WTC11 (cell line): Measurements from ENCODE around the gene ACOXL. TPM values are rescaled to one million over a fixed set of nuclear protein-coding genes. Genes with fewer than 3 reads are reported as not detected.

Source experiments
- ATAC-seq: fragments of 200-7000 bp; cut with Tn5 transposase; 2 replicates; pipeline ENCODE4 v1.10.0; 2021; ENCODE audit warnings: mild to moderate bottlenecking, moderate library complexity
- CTCF ChIA-PET: fragments of 300-600 bp; sonication (Branson Sonifier 250); formaldehyde crosslinking; loops from one replicate; lab custom pipeline; 2021; ENCODE audit warnings: antibody characterized with exemption; lab: Charles Lee
- POLR2A ChIA-PET: fragments of 350-600 bp; sonication (Branson Sonifier 250); formaldehyde crosslinking; loops from one replicate; lab custom pipeline; 2021; ENCODE audit warnings: antibody characterized with exemption; lab: Charles Lee
- DNase-seq: peaks from one replicate; pipeline ENCODE4 v3.0.0; 2021; ENCODE audit warnings: low spot score
- H3K27ac Mint-ChIP-seq: 2 replicates; pipeline ENCODE4 v1.8.0; 2021; ENCODE audit warnings: mixed read lengths
- H3K27me3 Mint-ChIP-seq: 2 replicates; pipeline ENCODE4 v1.8.0; 2021; ENCODE audit warnings: low read depth, mild to moderate bottlenecking, moderate library complexity, mixed read lengths
- H3K36me3 Mint-ChIP-seq: 2 replicates; pipeline ENCODE4 v1.8.0; 2021; ENCODE audit warnings: mixed read lengths
- H3K4me1 Mint-ChIP-seq: 2 replicates; pipeline ENCODE4 v1.8.0; 2022; ENCODE audit warnings: mixed read lengths
- H3K4me3 Mint-ChIP-seq: 2 replicates; pipeline ENCODE4 v1.8.0; 2021; ENCODE audit warnings: mild to moderate bottlenecking, moderate library complexity, mixed read lengths
- H3K9me3 Mint-ChIP-seq: 2 replicates; pipeline ENCODE4 v1.8.0; 2021; ENCODE audit warnings: mixed read lengths
- ATF1 ChIP-seq: sonication (generic); formaldehyde crosslinking; IDR thresholded peaks from 2 replicates; pipeline ENCODE4 v1.8.1; 2023; ENCODE audit warnings: mild to moderate bottlenecking, moderate library complexity, missing genetic modification reagents
- ATF2 ChIP-seq: sonication (generic); formaldehyde crosslinking; IDR thresholded peaks from 2 replicates; pipeline ENCODE4 v1.8.1; 2022; ENCODE audit warnings: low read depth, missing genetic modification reagents, borderline replicate concordance
- CREM ChIP-seq: sonication (generic); formaldehyde crosslinking; IDR thresholded peaks from 2 replicates; pipeline ENCODE4 v1.8.1; 2022; ENCODE audit warnings: mild to moderate bottlenecking, missing genetic modification reagents, moderate library complexity
- E2F5 ChIP-seq: sonication (generic); formaldehyde crosslinking; IDR thresholded peaks from 2 replicates; pipeline ENCODE4 v1.8.1; 2022; ENCODE audit warnings: mild to moderate bottlenecking, moderate library complexity, missing genetic modification reagents
- EMX1 ChIP-seq: fragments of 250-450 bp; sonication (Bioruptor Pico); IDR thresholded peaks from 2 replicates; pipeline ENCODE4 v1.8.0; 2021; ENCODE audit warnings: mild to moderate bottlenecking
- ERG ChIP-seq: fragments of 250-450 bp; sonication (Bioruptor Pico); IDR thresholded peaks from 2 replicates; pipeline ENCODE4 v1.8.0; 2021; ENCODE audit warnings: mild to moderate bottlenecking
- FOXP1 ChIP-seq: sonication (generic); formaldehyde crosslinking; IDR thresholded peaks from 2 replicates; pipeline ENCODE4 v1.8.0; 2022; ENCODE audit warnings: missing genetic modification reagents, mild to moderate bottlenecking, moderate library complexity, borderline replicate concordance
- GRHL2 ChIP-seq: fragments of 250-450 bp; sonication (Bioruptor Pico); IDR thresholded peaks from 2 replicates; pipeline ENCODE4 v1.8.0; 2022; ENCODE audit warnings: mild to moderate bottlenecking, moderate library complexity; ENCODE audit not compliant: insufficient replicate concordance, severe bottlenecking
- IRF1 ChIP-seq: sonication (generic); formaldehyde crosslinking; IDR thresholded peaks from 2 replicates; pipeline ENCODE4 v1.8.0; 2023; ENCODE audit warnings: missing genetic modification reagents
- NR1H2 ChIP-seq: sonication (generic); formaldehyde crosslinking; IDR thresholded peaks from 2 replicates; pipeline ENCODE4 v1.9.0; 2021; ENCODE audit warnings: mild to moderate bottlenecking, moderate library complexity, missing genetic modification reagents
- PREB ChIP-seq: sonication (generic); formaldehyde crosslinking; IDR thresholded peaks from 2 replicates; pipeline ENCODE4 v1.8.1; 2022; ENCODE audit warnings: mild to moderate bottlenecking, missing genetic modification reagents, moderate library complexity, borderline replicate concordance
- RELA ChIP-seq: sonication (generic); formaldehyde crosslinking; IDR thresholded peaks from 2 replicates; pipeline ENCODE4 v1.8.1; 2022; ENCODE audit warnings: missing genetic modification reagents, mild to moderate bottlenecking, borderline replicate concordance
- STAT6 ChIP-seq: sonication (generic); formaldehyde crosslinking; conservative IDR thresholded peaks from 2 replicates; pipeline ENCODE4 v1.8.1; 2023; ENCODE audit warnings: mild to moderate bottlenecking, low read depth, missing genetic modification reagents, moderate library complexity
- TCF7 ChIP-seq: sonication (generic); formaldehyde crosslinking; IDR thresholded peaks from 2 replicates; pipeline ENCODE4 v1.8.0; 2022; ENCODE audit warnings: mild to moderate bottlenecking, low read depth, missing genetic modification reagents, moderate library complexity
- ZNF232 ChIP-seq: sonication (generic); formaldehyde crosslinking; IDR thresholded peaks from 2 replicates; pipeline ENCODE4 v1.8.0; 2022; ENCODE audit warnings: mild to moderate bottlenecking, missing genetic modification reagents
- ZNF512 ChIP-seq: sonication (generic); formaldehyde crosslinking; IDR thresholded peaks from 2 replicates; pipeline ENCODE4 v1.8.1; 2022; ENCODE audit warnings: missing genetic modification reagents, borderline replicate concordance
- ZNF671 ChIP-seq: fragments of 250-450 bp; sonication (Bioruptor Pico); IDR thresholded peaks from 2 replicates; pipeline ENCODE4 v1.8.0; 2021; ENCODE audit warnings: mild to moderate bottlenecking
- ZSCAN18 ChIP-seq: fragments of 250-450 bp; sonication (Bioruptor Pico); IDR thresholded peaks from 2 replicates; pipeline ENCODE4 v2.1.2; 2022; ENCODE audit warnings: mild to moderate bottlenecking, moderate library complexity
- total RNA-seq: library from RNA; stranded (reverse); gene quantifications from 3 replicates; pipeline ENCODE4 v1.2.3, GENCODE V29; 2021

Gene ACOXL
- total RNA-seq, 1 experiment from 2014 or later, result 14.9 TPM

GRCh38 chr2:111133603-111134002 is 401.2 kb downstream of the ACOXL start (continued):
- TF ChIP-seq ZSCAN18 (CRISPR knock-in tag), result no peak
- no peak for TF ChIP-seq ATF1 (CRISPR knock-in tag)
- no peak for TF ChIP-seq EMX1 (CRISPR knock-in tag)

GRCh38 chr2:111134055-111134454 is 401.7 kb downstream of the ACOXL start:
- TF ChIP-seq CREM (CRISPR knock-in tag), result no peak
- no peak for TF ChIP-seq E2F5 (CRISPR knock-in tag)
- no peak for TF ChIP-seq RELA (CRISPR knock-in tag)
- no peak for TF ChIP-seq PREB (CRISPR knock-in tag)
- TF ChIP-seq ZNF512 (CRISPR knock-in tag), result no peak
- no peak for TF ChIP-seq NR1H2 (CRISPR knock-in tag)
- no peak for TF ChIP-seq STAT6 (CRISPR knock-in tag)
- no peak for TF ChIP-seq ZNF232
- TF ChIP-seq ATF2 (CRISPR knock-in tag), result no peak
- TF ChIP-seq TCF7 (CRISPR knock-in tag), result no peak
- no peak for TF ChIP-seq GRHL2 (CRISPR knock-in tag)
- no peak for TF ChIP-seq ERG
- TF ChIP-seq ZNF671 (CRISPR knock-in tag), result no peak
- no peak for TF ChIP-seq IRF1 (CRISPR knock-in tag)
- no peak for TF ChIP-seq FOXP1
- ATAC-seq, result no peak
- ChIA-PET POLR2A (interaction anchor here (1.4 kb wide), 1 partner anchor 14 kb away, joined by 5 read pairs; the partner anchor contains the start of gene BCL2L11), CTCF (interaction anchor here (1.0 to 1.3 kb wide), 2 partner anchors 17 to 109 kb away, joined by 3 read pairs; no protein-coding TSS in a partner anchor)
- no peaks in the 10 kb centered on the region for H3K9me3 Mint-ChIP-seq
- H3K36me3 Mint-ChIP-seq, result peaks cover 22% of the 10 kb centered on the region
- H3K4me3 Mint-ChIP-seq, result no peak overlapping the region
- H3K4me1 Mint-ChIP-seq, result peaks cover 18% of the 10 kb centered on the region
- no peak for DNase-seq
- no peaks in the 10 kb centered on the region for H3K27me3 Mint-ChIP-seq
- H3K27ac Mint-ChIP-seq, result no peak overlapping the region
